SK-N-SH treated with all-trans-retinoic acid at 6 μM for 48 hours (cell line): ENCODE results near the gene GPHN.

Experiments used
- ATAC-seq: fragments of 200-7000 bp; cut with Tn5 transposase; 3 replicates; pipeline ENCODE4 v1.9.1; 2020; ENCODE audit warnings: mild to moderate bottlenecking, moderate library complexity
- ARNTL ChIP-seq: fragments of 450-650 bp; formaldehyde crosslinking; IDR thresholded peaks from 2 replicates; pipeline ENCODE4 v1.5.0; 2020; ENCODE audit warnings: low read depth, mild to moderate bottlenecking, moderate library complexity, borderline replicate concordance
- BACH2 ChIP-seq: fragments of 250-450 bp; sonication (Bioruptor Pico); IDR thresholded peaks from 2 replicates; pipeline ENCODE4 v1.9.0; 2021; ENCODE audit warnings: mild to moderate bottlenecking, borderline replicate concordance
- CREB5 ChIP-seq: fragments of 250-450 bp; sonication (Bioruptor Pico); IDR thresholded peaks from 2 replicates; pipeline ENCODE4 v1.5.1; 2020; ENCODE audit warnings: low read depth, mild to moderate bottlenecking, moderate library complexity
- CSDC2 ChIP-seq: fragments of 250-450 bp; sonication (Bioruptor Pico); IDR thresholded peaks from 2 replicates; pipeline ENCODE4 v1.5.0; 2020; ENCODE audit warnings: mild to moderate bottlenecking, moderate library complexity
- ESRRG ChIP-seq: fragments of 250-450 bp; sonication (Bioruptor Pico); IDR thresholded peaks from 2 replicates; pipeline ENCODE4 v1.6.1; 2021; ENCODE audit warnings: mild to moderate bottlenecking
- GLIS3 ChIP-seq: fragments of 250-450 bp; sonication (Bioruptor Pico); IDR thresholded peaks from 2 replicates; pipeline ENCODE4 v1.5.0; 2020; ENCODE audit warnings: mild to moderate bottlenecking, moderate library complexity
- ISL1 ChIP-seq: fragments of 250-450 bp; sonication (Bioruptor Pico); IDR thresholded peaks from 2 replicates; pipeline ENCODE4 v2.1.2; 2022; ENCODE audit warnings: mild to moderate bottlenecking, moderate library complexity
- OSR1 ChIP-seq: fragments of 250-450 bp; sonication (Bioruptor Pico); IDR thresholded peaks from 2 replicates; pipeline ENCODE4 v1.8.0; 2022; ENCODE audit warnings: moderate library complexity, mild to moderate bottlenecking, inconsistent platforms
- PATZ1 ChIP-seq: fragments of 250-450 bp; sonication (Bioruptor Pico); IDR thresholded peaks from 2 replicates; pipeline ENCODE4 v1.8.0; 2020; ENCODE audit warnings: mild to moderate bottlenecking, moderate library complexity, borderline replicate concordance
- RARB ChIP-seq: fragments of 250-450 bp; sonication (Bioruptor Pico); IDR thresholded peaks from 2 replicates; pipeline ENCODE4 v1.8.0; 2021; ENCODE audit warnings: mild to moderate bottlenecking, moderate library complexity
- SNAI2 ChIP-seq: fragments of 250-450 bp; sonication (Bioruptor Pico); IDR thresholded peaks from 2 replicates; pipeline ENCODE4 v1.5.0; 2020; ENCODE audit warnings: mild to moderate bottlenecking, moderate library complexity
- TOX ChIP-seq: fragments of 250-450 bp; sonication (Bioruptor Pico); IDR thresholded peaks from 2 replicates; pipeline ENCODE4 v1.8.0; 2021; ENCODE audit warnings: mild to moderate bottlenecking, moderate library complexity, borderline replicate concordance
- ZC3H10 ChIP-seq: fragments of 250-450 bp; sonication (Bioruptor Pico); IDR thresholded peaks from 2 replicates; pipeline ENCODE4 v1.5.1; 2021; ENCODE audit warnings: mild to moderate bottlenecking, moderate library complexity
- ZFP30 ChIP-seq: fragments of 450-650 bp; formaldehyde crosslinking; IDR thresholded peaks from 2 replicates; pipeline ENCODE4 v1.5.0; 2022; ENCODE audit warnings: mild to moderate bottlenecking, moderate library complexity
- ZNF565 ChIP-seq: fragments of 450-650 bp; formaldehyde crosslinking; conservative IDR thresholded peaks from 2 replicates; pipeline ENCODE4 v1.5.0; 2020; ENCODE audit warnings: low read depth, mild to moderate bottlenecking, moderate library complexity
- ZNF70 ChIP-seq: fragments of 450-650 bp; formaldehyde crosslinking; IDR thresholded peaks from 2 replicates; pipeline ENCODE4 v1.5.0; 2020; ENCODE audit warnings: mild to moderate bottlenecking, moderate library complexity
- TF ChIP-seq, protein P1 (sequence below): fragments of 250-450 bp; sonication (Bioruptor Pico); IDR thresholded peaks from 2 replicates; pipeline ENCODE4 v1.8.0; 2021; ENCODE audit warnings: low read depth, mild to moderate bottlenecking, moderate library complexity, borderline replicate concordance
- TF ChIP-seq, protein P2 (sequence below): fragments of 250-450 bp; sonication (Bioruptor Pico); IDR thresholded peaks from 2 replicates; pipeline ENCODE4 v1.5.1; 2021; ENCODE audit warnings: mild to moderate bottlenecking, moderate library complexity
- TF ChIP-seq, protein P3 (sequence below): fragments of 250-450 bp; sonication (Bioruptor Pico); IDR thresholded peaks from 2 replicates; pipeline ENCODE4 v1.5.0; 2020; ENCODE audit warnings: mild to moderate bottlenecking, moderate library complexity

GPHN gene

DNA sequence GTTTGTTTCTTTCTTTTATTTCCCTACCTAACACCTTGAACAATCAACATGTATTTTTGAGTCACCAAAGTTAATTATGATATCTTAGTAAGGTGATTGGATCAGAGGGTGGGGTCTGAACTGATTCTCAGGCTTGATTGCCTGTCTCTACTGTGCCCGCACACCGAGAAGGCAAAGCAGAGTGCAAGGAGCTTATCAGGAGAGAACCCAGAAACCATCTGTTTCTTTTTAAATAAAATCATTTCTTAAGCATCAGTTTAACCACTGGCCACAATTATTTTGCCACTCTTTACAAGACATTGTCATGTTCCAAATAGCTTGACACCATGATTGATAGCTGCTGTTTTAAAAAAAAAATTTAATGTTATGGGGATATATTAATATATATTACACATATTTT is 684.4 kb downstream of the GPHN start (continued):
- TF ChIP-seq PATZ1 (CRISPR knock-in tag): no peak
- TF ChIP-seq, protein P1, sequence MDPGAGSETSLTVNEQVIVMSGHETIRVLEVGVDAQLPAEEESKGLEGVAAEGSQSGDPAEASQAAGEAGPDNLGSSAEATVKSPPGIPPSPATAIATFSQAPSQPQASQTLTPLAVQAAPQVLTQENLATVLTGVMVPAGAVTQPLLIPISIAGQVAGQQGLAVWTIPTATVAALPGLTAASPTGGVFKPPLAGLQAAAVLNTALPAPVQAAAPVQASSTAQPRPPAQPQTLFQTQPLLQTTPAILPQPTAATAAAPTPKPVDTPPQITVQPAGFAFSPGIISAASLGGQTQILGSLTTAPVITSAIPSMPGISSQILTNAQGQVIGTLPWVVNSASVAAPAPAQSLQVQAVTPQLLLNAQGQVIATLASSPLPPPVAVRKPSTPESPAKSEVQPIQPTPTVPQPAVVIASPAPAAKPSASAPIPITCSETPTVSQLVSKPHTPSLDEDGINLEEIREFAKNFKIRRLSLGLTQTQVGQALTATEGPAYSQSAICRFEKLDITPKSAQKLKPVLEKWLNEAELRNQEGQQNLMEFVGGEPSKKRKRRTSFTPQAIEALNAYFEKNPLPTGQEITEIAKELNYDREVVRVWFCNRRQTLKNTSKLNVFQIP (CRISPR knock-in tag): no peak
- no peak for TF ChIP-seq CSDC2 (CRISPR knock-in tag)
- no peak for TF ChIP-seq ZFP30 (CRISPR knock-in tag)
- no peak for TF ChIP-seq TOX

- TF ChIP-seq BACH2 (CRISPR knock-in tag) (no peak), SNAI2 (CRISPR knock-in tag) (no peak), RARB (CRISPR knock-in tag) (no peak), ZFP30 (CRISPR knock-in tag) (no peak), ESRRG (CRISPR knock-in tag) (no peak), ZNF70 (no peak), OSR1 (no peak), GLIS3 (CRISPR knock-in tag) (no peak)
- TF ChIP-seq, protein P2, sequence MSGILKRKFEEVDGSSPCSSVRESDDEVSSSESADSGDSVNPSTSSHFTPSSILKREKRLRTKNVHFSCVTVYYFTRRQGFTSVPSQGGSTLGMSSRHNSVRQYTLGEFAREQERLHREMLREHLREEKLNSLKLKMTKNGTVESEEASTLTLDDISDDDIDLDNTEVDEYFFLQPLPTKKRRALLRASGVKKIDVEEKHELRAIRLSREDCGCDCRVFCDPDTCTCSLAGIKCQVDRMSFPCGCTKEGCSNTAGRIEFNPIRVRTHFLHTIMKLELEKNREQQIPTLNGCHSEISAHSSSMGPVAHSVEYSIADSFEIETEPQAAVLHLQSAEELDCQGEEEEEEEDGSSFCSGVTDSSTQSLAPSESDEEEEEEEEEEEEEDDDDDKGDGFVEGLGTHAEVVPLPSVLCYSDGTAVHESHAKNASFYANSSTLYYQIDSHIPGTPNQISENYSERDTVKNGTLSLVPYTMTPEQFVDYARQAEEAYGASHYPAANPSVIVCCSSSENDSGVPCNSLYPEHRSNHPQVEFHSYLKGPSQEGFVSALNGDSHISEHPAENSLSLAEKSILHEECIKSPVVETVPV (CRISPR knock-in tag): no peak
- TF ChIP-seq, protein P1 (CRISPR knock-in tag): no peak
- ATAC-seq: no peak
These were observed 687.3 kb downstream of the GPHN start for GRCh38 chr14:67195279-67195678.

GRCh38 chr14:67199016-67199415 is 691.1 kb downstream of the GPHN start:
- TF ChIP-seq, protein P2 (CRISPR knock-in tag): no peak
- TF ChIP-seq, protein P1 (CRISPR knock-in tag): no peak
- TF ChIP-seq ISL1 (CRISPR knock-in tag) (no peak), RARB (CRISPR knock-in tag) (no peak), PATZ1 (CRISPR knock-in tag) (no peak), CREB5 (CRISPR knock-in tag) (no peak), CSDC2 (CRISPR knock-in tag) (no peak), SNAI2 (CRISPR knock-in tag) (no peak), ARNTL (CRISPR knock-in tag) (no peak), ZC3H10 (CRISPR knock-in tag) (no peak), ZNF565 (no peak), OSR1 (no peak), BACH2 (CRISPR knock-in tag) (no peak), ESRRG (CRISPR knock-in tag) (no peak)
- TF ChIP-seq, protein P3, sequence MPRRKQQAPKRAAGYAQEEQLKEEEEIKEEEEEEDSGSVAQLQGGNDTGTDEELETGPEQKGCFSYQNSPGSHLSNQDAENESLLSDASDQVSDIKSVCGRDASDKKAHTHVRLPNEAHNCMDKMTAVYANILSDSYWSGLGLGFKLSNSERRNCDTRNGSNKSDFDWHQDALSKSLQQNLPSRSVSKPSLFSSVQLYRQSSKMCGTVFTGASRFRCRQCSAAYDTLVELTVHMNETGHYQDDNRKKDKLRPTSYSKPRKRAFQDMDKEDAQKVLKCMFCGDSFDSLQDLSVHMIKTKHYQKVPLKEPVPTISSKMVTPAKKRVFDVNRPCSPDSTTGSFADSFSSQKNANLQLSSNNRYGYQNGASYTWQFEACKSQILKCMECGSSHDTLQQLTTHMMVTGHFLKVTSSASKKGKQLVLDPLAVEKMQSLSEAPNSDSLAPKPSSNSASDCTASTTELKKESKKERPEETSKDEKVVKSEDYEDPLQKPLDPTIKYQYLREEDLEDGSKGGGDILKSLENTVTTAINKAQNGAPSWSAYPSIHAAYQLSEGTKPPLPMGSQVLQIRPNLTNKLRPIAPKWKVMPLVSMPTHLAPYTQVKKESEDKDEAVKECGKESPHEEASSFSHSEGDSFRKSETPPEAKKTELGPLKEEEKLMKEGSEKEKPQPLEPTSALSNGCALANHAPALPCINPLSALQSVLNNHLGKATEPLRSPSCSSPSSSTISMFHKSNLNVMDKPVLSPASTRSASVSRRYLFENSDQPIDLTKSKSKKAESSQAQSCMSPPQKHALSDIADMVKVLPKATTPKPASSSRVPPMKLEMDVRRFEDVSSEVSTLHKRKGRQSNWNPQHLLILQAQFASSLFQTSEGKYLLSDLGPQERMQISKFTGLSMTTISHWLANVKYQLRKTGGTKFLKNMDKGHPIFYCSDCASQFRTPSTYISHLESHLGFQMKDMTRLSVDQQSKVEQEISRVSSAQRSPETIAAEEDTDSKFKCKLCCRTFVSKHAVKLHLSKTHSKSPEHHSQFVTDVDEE (CRISPR knock-in tag): no peak
- no peak for ATAC-seq
